Measurements from ENCODE around the gene OR8B12.
A peak's percentile ranks its signal among the peaks of the same experiment; 100 is the strongest.

Gene OR8B12

GRCh38 chr11:124543554-124543953, at the start of gene OR8B12:
Gene OR8B12, minus strand, starts transcription at chr11:124543654. Its CDS starts 0 bp downstream, at chr11:124543654.
- DNase-seq (ENCODE audit: low read depth in 1 of 2, low spot score in 1 of 2): no peak

GRCh38 chr11:124592627-124593026, 49.2 kb upstream of the OR8B12 start:
- DNase-seq (ENCODE audit: low read depth in 1 of 2, low spot score in 1 of 2): no peak

- no peak for DNase-seq (ENCODE audit: low read depth in 1 of 2, low spot score in 1 of 2)
These were observed 48.0 kb upstream of the OR8B12 start for GRCh38 chr11:124591430-124591829.

- peak in 1 of 2 donors; percentile 34 for DNase-seq (ENCODE audit: low read depth in 1 of 2, low spot score in 1 of 2)
These were observed 42.9 kb upstream of the OR8B12 start for GRCh38 chr11:124586238-124586860.

- no peak for DNase-seq (ENCODE audit: low read depth in 1 of 2, low spot score in 1 of 2)
These were observed 41.4 kb upstream of the OR8B12 start for GRCh38 chr11:124584681-124585372.

GRCh38 chr11:124583781-124584180, 40.3 kb upstream of the OR8B12 start:
- no peak for DNase-seq (ENCODE audit: low read depth in 1 of 2, low spot score in 1 of 2)

GRCh38 chr11:124582565-124582964, 39.1 kb upstream of the OR8B12 start:
- DNase-seq (ENCODE audit: low read depth in 1 of 2, low spot score in 1 of 2): no peak

- DNase-seq (ENCODE audit: low read depth in 1 of 2, low spot score in 1 of 2): no peak
These were observed 38.4 kb upstream of the OR8B12 start for GRCh38 chr11:124581817-124582216.

- no peak for DNase-seq (ENCODE audit: low read depth in 1 of 2, low spot score in 1 of 2)
These were observed 35.3 kb upstream of the OR8B12 start for GRCh38 chr11:124578761-124579160.

GRCh38 chr11:124577716-124578427, 34.4 kb upstream of the OR8B12 start:
- no peak for DNase-seq (ENCODE audit: low read depth in 1 of 2, low spot score in 1 of 2)

GRCh38 chr11:124570160-124570559, 26.7 kb upstream of the OR8B12 start:
- DNase-seq (ENCODE audit: low read depth in 1 of 2, low spot score in 1 of 2): no peak

GRCh38 chr11:124569697-124570096, 26.2 kb upstream of the OR8B12 start, which contains the start of gene OR8A1:
Gene OR8A1, plus strand, starts transcription at chr11:124569997. Its CDS starts 123 bp downstream, at chr11:124570120.
- no peak for DNase-seq (ENCODE audit: low read depth in 1 of 2, low spot score in 1 of 2)

GRCh38 chr11:124556828-124557227, 13.4 kb upstream of the OR8B12 start:
- no peak for DNase-seq (ENCODE audit: low read depth in 1 of 2, low spot score in 1 of 2)

- no peak for DNase-seq (ENCODE audit: low read depth in 1 of 2, low spot score in 1 of 2)
These were observed 8.5 kb upstream of the OR8B12 start for GRCh38 chr11:124551987-124552386.

- no peak for DNase-seq (ENCODE audit: low read depth in 1 of 2, low spot score in 1 of 2)
These were observed 7.7 kb upstream of the OR8B12 start for GRCh38 chr11:124551189-124551588.

GRCh38 chr11:124543145-124543544, 309 bp downstream of the OR8B12 start:
- no peak for DNase-seq (ENCODE audit: low read depth in 1 of 2, low spot score in 1 of 2)

- no peak for DNase-seq (ENCODE audit: low read depth in 1 of 2, low spot score in 1 of 2)
These were observed 2.2 kb downstream of the OR8B12 start for GRCh38 chr11:124541204-124541603.

- no peak for DNase-seq (ENCODE audit: low read depth in 1 of 2, low spot score in 1 of 2)
These were observed 5.4 kb downstream of the OR8B12 start for GRCh38 chr11:124538019-124538418.

- DNase-seq (ENCODE audit: low read depth in 1 of 2, low spot score in 1 of 2): no peak
These were observed 6.9 kb downstream of the OR8B12 start for GRCh38 chr11:124536520-124536919.

GRCh38 chr11:124535552-124536232, 7.8 kb downstream of the OR8B12 start:
- no peak for DNase-seq (ENCODE audit: low read depth in 1 of 2, low spot score in 1 of 2)

GRCh38 chr11:124534051-124534450, 9.4 kb downstream of the OR8B12 start:
- DNase-seq (ENCODE audit: low read depth in 1 of 2, low spot score in 1 of 2): no peak

All from activated CD4-positive, alpha-beta T cell treated with anti-CD3 and anti-CD28 coated beads, Interleukin-2, amount 50 U/mL, for 24 hours (primary cell).